SHP77 treated with DMSO at 0.1 percent for 48 hours (cell line): ENCODE measurements around the gene SRGAP2.
"Not testable (repeated sequence)": the region's sequence is repeated elsewhere in the genome, so short reads cannot be mapped to it uniquely, and the experiment has no call there.

Experiments
- DNase-seq: peaks from one replicate; lab custom pipeline; 2025; lab: John Stamatoyannopoulos, UW

The SRGAP2 gene

GRCh38 chr1:206205569-206205968 lies 2.2 kb downstream of the SRGAP2 start:
- DNase-seq, result not testable (repeated sequence)

GRCh38 chr1:206210802-206211201 lies 7.5 kb downstream of the SRGAP2 start:
- not testable (repeated sequence) for DNase-seq

GRCh38 chr1:206215600-206216392 lies 12.5 kb downstream of the SRGAP2 start:
- DNase-seq, result not testable (repeated sequence)

- DNase-seq, result not testable (repeated sequence)
These were observed 14.9 kb downstream of the SRGAP2 start for GRCh38 chr1:206218285-206218684.

- DNase-seq, result not testable (repeated sequence)
These were observed 15.4 kb downstream of the SRGAP2 start for GRCh38 chr1:206218765-206219164.

DNA sequence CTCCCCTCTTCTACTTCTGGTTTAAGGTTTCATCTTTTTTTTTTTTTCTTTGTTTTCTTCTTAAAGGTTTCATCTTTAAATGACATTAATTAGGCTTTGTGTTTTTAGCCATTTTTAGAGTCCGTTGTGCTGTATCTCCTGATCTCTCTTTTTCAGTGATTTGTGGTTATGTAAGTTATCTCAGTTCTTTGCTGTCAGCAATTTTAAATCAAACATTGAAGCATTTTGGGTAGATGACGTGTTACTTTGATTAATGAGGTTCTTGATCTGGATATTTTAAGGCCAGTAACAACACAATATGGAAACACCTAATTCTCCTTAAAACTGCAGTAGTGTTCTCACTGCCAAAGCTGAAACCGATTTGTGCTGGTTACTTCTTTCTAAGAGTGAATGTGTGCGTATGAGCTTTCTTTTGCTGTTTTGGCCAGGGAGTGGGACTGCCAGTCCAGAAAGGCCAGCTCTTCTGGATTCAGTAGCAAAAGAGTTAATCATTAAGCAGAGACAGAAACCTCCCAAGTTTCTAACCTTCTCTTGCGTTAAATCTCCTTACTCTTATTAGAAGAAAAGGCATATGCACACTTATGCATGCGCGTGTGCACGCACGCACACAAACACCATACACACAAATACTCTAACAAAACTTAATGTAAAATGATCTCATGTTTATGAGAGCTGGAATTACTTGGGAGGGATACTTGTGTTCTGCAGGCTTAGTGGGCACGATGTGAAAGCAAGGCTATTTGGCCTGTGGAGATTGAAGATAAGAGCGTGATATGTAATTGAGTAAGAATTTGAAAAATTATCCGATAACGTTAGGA lies 16.4 kb downstream of the SRGAP2 start:
- DNase-seq, result not testable (repeated sequence)

- not testable (repeated sequence) for DNase-seq
These were observed 17.1 kb downstream of the SRGAP2 start for GRCh38 chr1:206220332-206221000.

DNA sequence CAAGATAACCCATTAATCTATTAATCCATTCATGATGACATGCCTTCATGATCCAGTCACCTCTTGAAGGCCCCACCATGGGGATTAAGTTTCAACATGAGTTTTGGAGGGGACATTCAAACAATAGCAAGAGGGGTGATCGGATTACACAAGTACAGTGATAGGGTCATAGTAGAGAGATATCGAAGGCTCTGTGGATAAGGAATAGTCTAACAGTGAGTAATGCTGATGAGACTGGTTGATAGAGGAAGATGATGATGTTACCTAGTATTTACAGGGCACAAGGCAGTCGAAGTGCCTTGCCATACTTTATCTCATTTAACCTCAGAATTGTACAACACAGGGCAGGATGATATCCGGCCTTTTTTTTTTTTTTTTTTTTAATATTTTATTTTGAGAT lies 18.2 kb downstream of the SRGAP2 start:
- DNase-seq, result not testable (repeated sequence)

GRCh38 chr1:206224190-206224776 lies 20.9 kb downstream of the SRGAP2 start:
- not testable (repeated sequence) for DNase-seq

GRCh38 chr1:206225386-206225785 lies 22.0 kb downstream of the SRGAP2 start:
- not testable (repeated sequence) for DNase-seq

GRCh38 chr1:206226886-206227285 lies 23.5 kb downstream of the SRGAP2 start:
- DNase-seq, result not testable (repeated sequence)

GRCh38 chr1:206229286-206229685 lies 25.9 kb downstream of the SRGAP2 start:
- DNase-seq, result not testable (repeated sequence)

GRCh38 chr1:206231989-206232388 lies 28.6 kb downstream of the SRGAP2 start:
- DNase-seq, result not testable (repeated sequence)

GRCh38 chr1:206232970-206233645 lies 29.8 kb downstream of the SRGAP2 start:
- DNase-seq, result not testable (repeated sequence)

GRCh38 chr1:206234189-206234916 lies 31.0 kb downstream of the SRGAP2 start:
- not testable (repeated sequence) for DNase-seq

DNA sequence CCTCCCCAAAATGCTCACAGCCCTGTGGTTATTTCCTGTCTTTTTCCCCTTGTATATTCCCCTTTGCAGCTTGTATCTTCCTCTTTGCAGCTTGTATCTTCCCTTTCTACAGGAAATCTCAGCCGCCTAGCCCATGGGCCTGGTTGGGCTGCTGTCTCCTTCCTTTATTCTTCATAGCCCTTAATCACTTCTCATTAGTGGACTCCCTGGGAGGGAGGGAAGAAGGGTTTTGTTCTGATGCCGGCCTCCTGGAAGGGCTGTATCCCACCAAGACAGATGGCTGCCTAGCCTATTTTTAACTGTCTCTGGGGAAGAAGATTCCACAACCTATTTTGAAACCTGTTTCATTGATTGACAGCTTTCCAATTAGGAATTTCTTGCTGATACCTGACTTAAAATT lies 31.8 kb downstream of the SRGAP2 start:
- not testable (repeated sequence) for DNase-seq

DNA sequence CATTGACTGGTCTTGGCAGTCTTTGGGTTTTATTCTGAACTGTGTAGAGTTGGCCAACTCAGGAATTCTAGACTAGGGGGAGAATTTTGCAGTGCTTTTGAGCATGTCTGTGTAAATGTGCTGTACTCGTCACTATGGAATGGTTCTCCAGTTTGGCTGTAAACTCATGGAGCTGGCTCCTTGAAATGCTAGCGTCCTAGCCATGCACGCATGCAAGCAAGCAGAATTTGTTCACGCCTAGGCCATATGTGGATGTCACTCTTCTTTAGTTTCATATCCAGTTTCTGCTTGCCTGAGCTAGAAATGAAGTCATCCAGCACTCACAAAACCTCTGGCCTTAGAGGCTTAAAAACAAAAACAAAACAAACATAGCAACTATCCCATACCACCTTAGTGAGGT lies 36.9 kb downstream of the SRGAP2 start:
- not testable (repeated sequence) for DNase-seq

- peak; percentile 3 for DNase-seq
These were observed 40.0 kb downstream of the SRGAP2 start for GRCh38 chr1:206243335-206243734.

DNA sequence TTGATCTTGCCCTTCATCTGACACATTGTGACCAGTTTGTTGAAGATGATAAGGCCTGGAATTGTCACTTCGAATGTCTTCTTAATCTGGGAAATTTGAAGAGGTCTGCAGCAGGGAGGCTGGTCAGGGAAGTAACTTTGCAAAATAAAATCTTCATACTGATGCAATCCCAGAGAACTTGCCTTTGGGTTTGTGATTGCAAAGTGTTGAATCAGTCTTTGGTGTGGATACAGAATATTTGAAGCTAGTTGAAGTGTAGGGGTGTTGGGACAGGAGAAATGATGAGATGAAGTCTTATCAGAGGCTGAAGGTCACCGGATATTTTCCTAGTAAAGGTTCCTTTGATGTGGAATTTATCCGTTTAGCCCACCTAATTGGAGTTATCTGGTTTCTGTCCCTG lies 42.1 kb downstream of the SRGAP2 start:
- DNase-seq, result not testable (repeated sequence)

DNA sequence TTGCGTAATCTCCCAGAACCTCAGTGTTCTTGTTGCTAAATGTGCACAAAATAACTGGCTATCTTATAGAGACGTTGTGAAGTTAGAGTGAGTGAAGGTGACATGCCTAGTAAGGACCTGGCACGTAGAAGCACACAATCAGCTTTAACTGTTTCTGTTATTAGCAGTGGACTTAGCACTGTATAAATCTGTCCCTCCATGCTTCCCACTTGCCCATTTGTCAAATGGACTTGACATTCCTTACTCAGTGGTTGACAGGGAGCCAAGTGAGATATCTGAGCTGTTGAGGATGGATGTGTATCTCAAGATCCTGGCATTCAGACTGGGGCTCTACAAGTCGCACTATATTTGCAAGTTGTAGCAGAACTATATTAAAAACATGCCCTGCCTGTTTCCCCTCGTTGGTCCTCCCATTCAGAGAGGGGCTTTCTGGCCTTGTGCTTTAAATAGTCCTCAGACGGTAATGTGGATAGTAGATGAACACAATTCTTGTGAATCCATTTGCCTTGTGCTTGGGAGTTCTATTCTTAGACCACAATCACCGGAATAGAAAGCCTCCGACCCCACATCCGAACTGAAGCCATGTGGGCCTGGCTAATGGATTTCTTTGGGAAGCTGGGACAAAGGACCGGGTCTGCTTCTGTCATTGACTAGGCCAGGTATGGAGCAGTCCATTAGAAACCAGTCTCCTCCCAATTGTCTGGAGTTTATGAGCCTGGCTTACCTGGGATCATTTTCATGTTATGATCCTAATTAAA lies 43.0 kb downstream of the SRGAP2 start:
- not testable (repeated sequence) for DNase-seq
